HuH-7 (cell line): Measurements from ENCODE around the gene APBA2.
"Not testable (repeated sequence)": the region's sequence is repeated elsewhere in the genome, so short reads cannot be mapped to it uniquely, and the experiment has no call there.

Experiments used
- DNase-seq: peaks from one replicate; pipeline ENCODE4 v3.0.0; 2011; ENCODE audit warnings: low spot score

Gene APBA2

GRCh38 chr15:29003191-29003839 is 117.5 kb downstream of the APBA2 start:
- no peak for DNase-seq

GRCh38 chr15:29003840-29004233 is 118.1 kb downstream of the APBA2 start:
- DNase-seq: no peak

GRCh38 chr15:29005931-29006330 is 120.2 kb downstream of the APBA2 start:
- DNase-seq: no peak

- no peak for DNase-seq
Observed at GRCh38 chr15:29008846-29009245, 123.1 kb downstream of the APBA2 start.

GRCh38 chr15:29012097-29012496 is 126.3 kb downstream of the APBA2 start:
- no peak for DNase-seq

GRCh38 chr15:29014493-29014892 is 128.7 kb downstream of the APBA2 start:
- DNase-seq: no peak

GRCh38 chr15:29016518-29016917 is 130.7 kb downstream of the APBA2 start:
- DNase-seq: no peak

- no peak for DNase-seq
Observed at GRCh38 chr15:29018120-29018805, 132.5 kb downstream of the APBA2 start.

GRCh38 chr15:29018995-29019976 is 133.5 kb downstream of the APBA2 start:
- no peak for DNase-seq

GRCh38 chr15:29021857-29022256 is 136.1 kb downstream of the APBA2 start:
- no peak for DNase-seq

- no peak for DNase-seq
Observed at GRCh38 chr15:29024662-29025061, 138.9 kb downstream of the APBA2 start.

- DNase-seq: not testable (repeated sequence)
Observed at GRCh38 chr15:29025411-29025810, 139.6 kb downstream of the APBA2 start.

GRCh38 chr15:29028158-29028557 is 142.4 kb downstream of the APBA2 start:
- DNase-seq: not testable (repeated sequence)

- no peak for DNase-seq
Observed at GRCh38 chr15:29029651-29030195, 143.9 kb downstream of the APBA2 start.

- no peak for DNase-seq
Observed at GRCh38 chr15:29031502-29032228, 145.9 kb downstream of the APBA2 start.

GRCh38 chr15:29032229-29032625 is 146.5 kb downstream of the APBA2 start:
- no peak for DNase-seq

- no peak for DNase-seq
Observed at GRCh38 chr15:29032751-29033150, 147.0 kb downstream of the APBA2 start.

GRCh38 chr15:29034151-29034550 is 148.4 kb downstream of the APBA2 start:
- no peak for DNase-seq

GRCh38 chr15:29034593-29035335 is 149.0 kb downstream of the APBA2 start:
- no peak for DNase-seq

- no peak for DNase-seq
Observed at GRCh38 chr15:29035336-29036285, 149.8 kb downstream of the APBA2 start.
